GM19372 (cell line): ENCODE measurements around the gene SERPINF2.
"Not testable (repeated sequence)": the region's sequence is repeated elsewhere in the genome, so short reads cannot be mapped to it uniquely, and the experiment has no call there.

ENCODE experiments used
- ATAC-seq: cut with Tn5 transposase; IDR thresholded peaks from one replicate; pipeline ENCODE4 v1.9.1; 2021; ENCODE audit warnings: mild to moderate bottlenecking, low read depth, moderate library complexity; ENCODE audit not compliant: unreplicated experiment

Gene SERPINF2

DNA sequence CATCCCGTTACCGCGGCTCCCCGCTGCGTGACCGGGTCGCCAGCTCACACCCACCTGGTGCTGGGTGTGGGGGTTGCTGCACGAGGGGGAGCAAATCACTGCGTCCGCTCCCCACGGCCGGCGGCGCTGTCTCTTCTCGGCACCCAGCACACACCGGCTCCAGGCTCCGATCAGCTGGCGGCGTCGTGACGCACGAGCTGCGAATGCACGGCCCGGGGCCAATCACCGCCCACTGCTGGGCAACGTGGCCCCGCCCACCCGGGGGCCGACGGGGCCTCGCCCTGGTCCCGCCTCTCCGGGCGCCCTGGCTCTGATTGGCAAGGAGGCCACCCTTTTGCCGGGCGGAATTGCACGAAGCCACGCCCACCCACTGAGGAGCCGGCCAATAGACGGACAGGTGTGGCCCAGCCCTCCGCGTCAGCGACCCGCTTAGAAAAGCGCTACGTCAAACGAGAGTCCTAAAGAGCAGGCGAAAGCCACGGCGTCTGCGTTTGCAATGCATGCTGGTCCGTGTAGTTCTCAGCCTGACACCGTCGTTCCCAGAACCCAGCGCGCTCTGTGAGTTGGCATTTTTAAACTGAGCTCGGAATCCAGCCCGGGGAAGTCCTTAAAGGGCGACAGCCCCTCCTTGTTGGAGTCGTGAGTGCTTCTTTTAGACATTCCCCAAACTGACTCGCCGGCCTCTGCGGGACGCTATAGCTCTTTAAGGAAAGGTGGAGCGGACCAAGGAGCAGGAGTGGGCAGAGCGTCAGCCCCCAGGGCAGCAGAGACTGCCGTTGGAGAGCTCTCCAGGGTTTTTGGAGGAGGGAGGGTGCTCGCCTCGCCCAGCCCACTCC is 26.4 kb upstream of the SERPINF2 start:
- ATAC-seq: peak; percentile 72

DNA sequence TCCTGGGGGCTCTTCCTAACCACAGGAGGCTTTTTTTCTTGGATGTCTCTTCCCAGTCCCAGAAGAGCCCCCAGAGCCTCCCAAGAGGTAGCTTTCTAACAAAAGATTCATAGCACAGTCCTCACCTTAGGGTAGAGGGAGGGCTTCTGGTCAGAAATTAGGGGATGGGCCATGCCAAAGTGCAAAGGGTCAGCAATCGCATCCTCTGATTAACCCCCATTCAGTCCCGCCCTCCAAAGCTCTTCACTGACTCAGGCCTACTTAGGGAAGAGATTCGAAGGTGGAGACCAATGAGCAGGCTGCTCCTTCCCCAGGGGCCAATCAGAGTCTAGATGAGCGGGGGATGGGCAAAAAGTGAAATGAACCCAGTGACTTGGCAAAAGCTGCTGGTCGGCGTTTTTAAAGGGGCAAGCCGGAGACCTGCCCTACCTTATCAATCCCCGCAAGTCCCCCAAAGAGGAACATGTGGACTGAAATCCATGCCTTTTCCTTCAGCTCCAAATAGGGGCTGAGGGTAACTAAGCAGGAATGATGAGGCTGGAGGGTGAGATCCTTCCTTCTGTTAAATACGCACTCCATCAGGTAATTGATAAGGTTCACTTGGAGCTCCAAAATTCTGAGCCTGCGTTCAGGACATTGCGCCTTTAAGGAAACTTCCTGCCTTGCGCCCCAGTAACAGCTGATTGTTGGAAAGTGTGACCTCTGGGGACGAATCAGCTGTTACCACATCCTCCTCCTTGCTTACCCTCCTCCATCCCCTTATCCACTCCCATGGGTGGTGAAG is 25.6 kb upstream of the SERPINF2 start:
- peak; percentile 47 for ATAC-seq

GRCh38 chr17:1718362-1719165 is 24.1 kb upstream of the SERPINF2 start:
- no peak for ATAC-seq

DNA sequence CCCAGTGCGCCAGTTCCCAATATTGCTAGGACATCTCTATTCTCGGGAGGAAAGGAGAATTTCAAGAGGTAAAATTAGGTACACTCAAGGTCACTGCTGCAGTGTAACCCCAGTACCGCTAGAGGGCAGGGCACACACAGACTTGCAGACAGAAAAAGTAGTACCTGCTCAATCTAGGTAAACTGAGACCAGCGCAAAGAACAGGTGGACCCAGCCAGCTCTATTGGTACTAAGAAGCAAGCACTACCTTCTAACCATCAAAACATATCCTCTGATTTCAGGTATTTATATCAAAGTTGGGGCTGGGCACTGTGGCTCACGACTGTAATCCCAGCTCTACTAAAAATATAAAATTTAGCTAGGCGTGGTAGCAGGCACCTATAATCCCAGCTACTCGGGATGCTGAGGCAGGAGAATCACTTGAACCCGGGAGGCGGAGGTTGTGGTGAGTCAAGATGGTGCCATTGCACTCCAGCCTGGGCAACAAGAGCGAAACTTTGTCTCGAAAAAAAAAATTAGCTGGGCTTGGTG is 21.8 kb upstream of the SERPINF2 start:
- ATAC-seq: no peak

- not testable (repeated sequence) for ATAC-seq
These were observed 20.6 kb upstream of the SERPINF2 start for GRCh38 chr17:1722022-1722421.

DNA sequence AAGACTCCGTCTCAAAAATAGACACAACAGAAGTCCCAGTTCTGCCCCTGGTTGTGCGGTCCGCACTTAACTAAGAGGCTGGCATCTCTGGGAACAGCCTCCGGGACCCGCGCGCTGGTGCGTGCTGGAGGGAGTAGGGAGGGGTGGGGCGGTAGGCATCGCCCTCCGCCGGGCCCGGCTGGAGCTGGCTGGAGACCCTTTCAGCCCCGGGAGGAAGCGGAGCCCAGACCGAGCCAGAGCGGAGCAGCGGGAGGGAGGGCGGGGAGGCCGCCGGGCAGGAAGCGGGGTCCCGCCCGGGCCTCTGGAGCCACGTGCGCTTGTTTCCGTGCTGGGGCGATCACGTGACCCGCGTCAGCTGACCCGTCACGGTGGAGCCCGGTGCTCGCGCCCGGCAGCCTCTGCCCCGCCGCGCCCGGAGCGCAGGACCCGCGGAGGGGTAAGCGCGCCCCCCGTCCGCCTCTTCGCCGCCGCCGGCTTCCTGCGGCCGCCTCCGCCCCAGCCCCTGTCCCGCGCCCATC is 18.3 kb upstream of the SERPINF2 start, which contains the start of gene WDR81:
Gene WDR81, plus strand, starts transcription at position 354 of the 518 bp plus-strand sequence. CDS start 256 bp downstream, outside the sequence.
- peak; percentile 68 for ATAC-seq

DNA sequence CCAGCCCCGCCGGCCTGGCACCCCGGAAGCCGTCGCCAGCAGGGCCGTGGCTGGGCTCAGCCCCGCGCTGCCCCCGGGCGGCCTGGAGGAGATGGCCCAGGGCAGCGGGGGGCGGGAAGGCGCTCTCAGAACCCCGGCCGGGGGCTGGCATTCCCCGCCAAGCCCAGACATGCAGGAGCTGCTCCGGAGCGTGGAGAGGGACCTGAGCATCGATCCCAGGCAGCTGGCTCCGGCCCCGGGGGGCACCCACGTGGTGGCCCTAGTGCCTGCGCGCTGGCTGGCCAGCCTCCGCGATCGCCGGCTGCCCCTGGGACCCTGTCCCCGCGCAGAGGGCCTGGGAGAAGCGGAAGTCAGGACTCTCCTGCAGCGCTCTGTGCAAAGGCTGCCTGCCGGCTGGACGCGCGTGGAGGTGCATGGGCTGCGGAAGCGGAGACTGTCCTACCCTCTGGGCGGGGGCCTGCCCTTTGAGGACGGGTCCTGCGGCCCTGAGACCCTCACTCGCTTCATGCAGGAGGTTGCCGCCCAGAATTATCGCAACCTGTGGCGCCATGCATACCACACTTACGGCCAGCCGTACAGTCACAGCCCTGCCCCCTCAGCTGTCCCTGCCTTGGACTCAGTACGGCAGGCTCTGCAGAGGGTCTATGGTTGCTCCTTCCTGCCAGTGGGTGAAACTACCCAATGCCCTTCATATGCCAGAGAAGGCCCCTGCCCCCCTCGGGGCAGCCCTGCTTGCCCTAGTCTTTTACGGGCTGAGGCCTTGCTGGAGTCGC is 17.6 kb upstream of the SERPINF2 start:
- ATAC-seq: peak; percentile 35

DNA sequence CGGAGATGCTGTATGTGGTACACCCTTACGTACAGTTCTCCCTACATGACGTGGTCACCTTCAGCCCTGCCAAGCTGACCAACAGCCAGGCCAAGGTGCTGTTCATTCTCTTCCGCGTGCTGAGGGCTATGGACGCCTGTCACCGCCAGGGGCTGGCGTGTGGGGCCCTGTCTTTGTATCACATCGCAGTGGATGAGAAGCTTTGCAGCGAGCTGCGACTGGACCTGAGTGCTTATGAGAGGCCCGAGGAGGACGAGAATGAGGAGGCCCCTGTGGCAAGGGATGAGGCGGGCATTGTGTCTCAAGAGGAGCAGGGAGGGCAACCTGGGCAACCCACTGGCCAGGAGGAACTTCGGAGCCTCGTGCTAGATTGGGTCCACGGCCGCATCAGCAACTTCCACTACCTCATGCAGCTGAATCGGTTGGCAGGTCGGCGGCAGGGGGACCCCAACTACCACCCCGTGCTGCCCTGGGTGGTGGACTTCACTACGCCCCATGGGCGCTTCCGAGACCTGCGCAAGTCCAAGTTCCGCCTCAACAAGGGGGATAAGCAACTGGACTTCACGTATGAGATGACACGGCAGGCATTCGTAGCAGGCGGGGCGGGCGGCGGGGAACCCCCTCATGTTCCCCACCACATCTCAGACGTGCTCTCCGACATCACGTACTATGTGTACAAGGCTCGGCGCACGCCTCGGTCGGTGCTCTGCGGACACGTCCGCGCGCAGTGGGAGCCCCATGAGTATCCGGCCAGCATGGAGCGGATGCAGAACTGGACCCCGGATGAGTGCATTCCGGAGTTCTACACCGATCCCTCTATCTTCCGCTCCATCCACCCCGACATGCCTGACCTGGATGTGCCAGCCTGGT is 16.8 kb upstream of the SERPINF2 start:
- no peak for ATAC-seq

DNA sequence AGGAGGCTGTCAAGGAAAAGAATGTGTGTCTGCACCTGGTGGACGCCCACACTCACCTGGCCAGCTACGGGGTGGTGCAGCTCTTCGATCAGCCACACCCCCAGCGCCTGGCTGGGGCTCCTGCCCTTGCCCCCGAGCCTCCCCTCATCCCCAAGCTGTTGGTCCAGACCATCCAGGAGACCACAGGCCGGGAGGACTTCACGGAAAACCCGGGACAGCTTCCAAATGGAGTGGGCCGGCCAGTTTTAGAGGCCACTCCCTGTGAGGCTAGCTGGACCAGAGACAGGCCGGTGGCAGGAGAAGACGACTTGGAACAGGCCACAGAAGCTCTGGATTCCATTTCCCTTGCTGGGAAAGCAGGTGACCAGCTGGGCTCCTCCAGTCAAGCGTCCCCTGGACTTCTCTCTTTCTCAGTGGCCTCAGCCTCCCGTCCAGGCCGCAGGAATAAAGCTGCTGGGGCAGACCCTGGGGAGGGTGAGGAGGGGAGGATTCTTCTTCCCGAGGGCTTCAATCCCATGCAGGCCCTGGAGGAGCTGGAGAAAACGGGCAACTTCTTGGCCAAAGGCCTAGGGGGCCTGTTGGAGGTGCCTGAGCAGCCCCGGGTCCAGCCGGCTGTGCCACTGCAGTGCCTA is 15.9 kb upstream of the SERPINF2 start:
- ATAC-seq: no peak

DNA sequence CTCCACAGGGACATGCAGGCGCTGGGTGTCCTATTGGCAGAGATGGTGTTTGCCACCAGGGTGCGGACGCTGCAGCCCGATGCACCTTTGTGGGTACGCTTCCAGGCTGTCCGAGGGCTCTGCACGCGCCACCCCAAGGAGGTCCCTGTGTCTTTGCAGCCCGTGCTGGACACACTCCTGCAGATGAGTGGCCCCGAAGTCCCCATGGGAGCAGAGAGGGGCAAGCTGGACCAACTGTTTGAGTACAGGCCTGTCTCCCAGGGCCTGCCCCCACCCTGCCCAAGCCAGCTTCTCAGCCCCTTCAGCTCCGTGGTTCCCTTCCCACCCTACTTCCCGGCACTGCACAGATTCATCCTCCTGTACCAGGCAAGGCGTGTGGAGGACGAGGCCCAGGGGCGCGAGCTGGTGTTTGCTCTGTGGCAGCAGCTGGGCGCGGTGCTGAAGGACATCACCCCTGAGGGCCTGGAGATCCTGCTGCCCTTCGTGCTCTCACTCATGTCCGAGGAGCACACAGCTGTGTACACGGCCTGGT is 15.3 kb upstream of the SERPINF2 start:
- ATAC-seq: no peak

DNA sequence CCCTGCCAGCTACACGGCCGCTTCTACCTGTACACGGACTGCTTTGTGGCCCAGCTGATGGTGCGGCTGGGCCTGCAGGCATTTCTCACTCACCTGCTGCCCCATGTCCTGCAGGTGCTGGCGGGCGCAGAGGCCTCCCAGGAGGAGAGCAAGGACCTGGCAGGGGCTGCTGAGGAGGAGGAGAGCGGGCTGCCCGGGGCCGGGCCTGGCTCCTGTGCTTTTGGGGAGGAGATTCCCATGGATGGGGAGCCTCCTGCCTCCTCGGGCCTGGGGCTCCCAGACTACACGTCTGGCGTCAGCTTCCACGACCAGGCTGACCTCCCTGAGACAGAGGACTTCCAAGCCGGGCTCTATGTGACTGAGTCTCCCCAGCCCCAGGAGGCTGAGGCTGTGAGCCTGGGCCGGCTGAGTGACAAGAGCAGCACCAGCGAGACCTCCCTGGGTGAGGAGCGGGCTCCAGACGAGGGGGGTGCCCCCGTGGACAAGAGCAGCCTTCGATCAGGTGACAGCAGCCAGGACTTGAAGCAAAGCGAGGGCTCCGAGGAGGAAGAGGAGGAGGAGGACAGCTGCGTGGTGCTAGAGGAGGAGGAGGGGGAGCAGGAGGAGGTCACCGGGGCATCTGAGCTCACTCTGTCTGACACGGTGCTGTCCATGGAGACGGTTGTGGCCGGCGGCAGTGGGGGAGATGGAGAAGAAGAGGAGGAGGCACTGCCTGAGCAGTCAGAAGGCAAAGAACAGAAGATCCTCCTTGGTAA is 14.6 kb upstream of the SERPINF2 start:
- ATAC-seq: no peak

- no peak for ATAC-seq
These were observed 12.7 kb upstream of the SERPINF2 start for GRCh38 chr17:1729966-1730325.

- no peak for ATAC-seq
These were observed 12.1 kb upstream of the SERPINF2 start for GRCh38 chr17:1730326-1731193.

DNA sequence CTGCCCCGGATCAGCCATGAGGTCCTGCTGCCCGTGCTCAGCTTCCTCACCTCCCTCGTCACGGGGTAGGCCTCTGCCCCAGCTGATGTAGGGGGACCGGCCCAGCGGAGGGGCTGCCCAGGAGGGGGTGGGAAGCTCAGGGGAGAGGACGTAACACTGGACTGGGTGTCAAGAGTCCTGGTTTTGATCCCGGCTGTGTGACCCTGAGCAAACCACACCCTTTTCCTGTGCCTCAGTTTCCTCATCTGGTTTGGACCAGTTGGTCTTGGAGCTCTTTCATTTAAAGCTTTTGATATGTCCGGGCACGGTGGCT is 11.5 kb upstream of the SERPINF2 start:
- ATAC-seq: no peak

GRCh38 chr17:1732241-1732832 is 10.3 kb upstream of the SERPINF2 start:
- ATAC-seq: no peak

- no peak for ATAC-seq
These were observed 9.8 kb upstream of the SERPINF2 start for GRCh38 chr17:1732833-1733321.
